Esophagus squamous epithelium (tissue), 5 donors: ENCODE data around the gene PTPN1. TPM values are rescaled to one million over a fixed set of nuclear protein-coding genes. Genes with fewer than 3 reads are reported as not detected.
"Not testable (repeated sequence)": the region's sequence is repeated elsewhere in the genome, so short reads cannot be mapped to it uniquely, and the experiment has no call there.

Experiments used
- DNase-seq: peaks from one replicate; lab custom pipeline; 2025; lab: John Stamatoyannopoulos, UW
- H3K27ac ChIP-seq, 4 donors: fragments of 200-600 bp; sonication (generic); one replicate each; pipeline ENCODE4 v1.5.1; 2016 to 2019; ENCODE audit warnings: mild to moderate bottlenecking in 1 of 4
- H3K27me3 ChIP-seq, 4 donors: fragments of 200-600 bp; sonication (generic); 1 replicate in 3 of 4; 2 replicates in 1 of 4; pipeline versions ENCODE4 v1.5.1 to v1.6.0; 2017 to 2021; ENCODE audit warnings: antibody characterized with exemption in 1 of 4
- H3K36me3 ChIP-seq, 3 donors: fragments of 200-600 bp; sonication (generic); one replicate each; pipeline ENCODE4 v1.5.1; 2016 to 2019
- H3K4me1 ChIP-seq, 3 donors: fragments of 200-600 bp; sonication (generic); one replicate each; pipeline ENCODE4 v1.5.1; 2017 to 2019
- H3K4me3 ChIP-seq, 4 donors: fragments of 200-600 bp; sonication (generic); 1 replicate in 3 of 4; 2 replicates in 1 of 4; pipeline ENCODE4 v1.5.1; 2016 to 2019; ENCODE audit warnings: mild to moderate bottlenecking in 2 of 4, moderate library complexity in 1 of 4
- H3K9me3 ChIP-seq, 3 donors: fragments of 200-600 bp; sonication (generic); one replicate each; pipeline ENCODE4 v1.5.1; 2016 to 2019
- CTCF ChIP-seq, 6 experiments: fragments of 450-650 bp in 4 of 6; fragments of 200-600 bp in 2 of 6; sonication (generic) in 2 of 6; IDR thresholded peaks; one replicate each; pipeline ENCODE4 v1.5.1; 2016 to 2019; ENCODE audit warnings: antibody characterized with exemption in 6 of 6, mild to moderate bottlenecking in 4 of 6, moderate library complexity in 4 of 6
- POLR2A ChIP-seq, 4 donors: fragments of 450-650 bp; IDR thresholded peaks; one replicate each; pipeline ENCODE4 v1.6.1; 2017; ENCODE audit warnings: antibody characterized with exemption in 4 of 4, mild to moderate bottlenecking in 4 of 4, moderate library complexity in 3 of 4
- WGBS, 2 donors: methylation state at CpG; one replicate each; pipeline ENCODE4 v1.1.5; 2018; 5-methylcytosine and 5-hydroxymethylcytosine counted together
- intact Hi-C: fragments of 100-400 bp; cut with DNase I; formaldehyde crosslinking; loops from one replicate; pipeline ENCODE4 v1.15.0; 2022
- total RNA-seq, 4 donors: library from RNA; depleted of rRNA; stranded (reverse); fragments of >200 nt; gene quantifications; one replicate each; pipeline ENCODE4 v1.1.0, GENCODE V29; 2016
- donor health status: DM: yes; HTN: yes; CAD: no.

Gene PTPN1
- total RNA-seq, 4 donors from 2014 or later, result 23.6 to 30.6 (median 29.0) TPM

- Histone ChIP-seq H3K27me3 (no peaks in the 10 kb centered on the region), H3K9me3 (no peaks in the 10 kb centered on the region), H3K4me3 (no peak overlapping the region), H3K4me1 (peaks cover 2 to 10% (median 8%) of the 10 kb centered on the region in 3 donors), H3K27ac (no peak overlapping the region), H3K36me3 (no peaks in the 10 kb centered on the region)
- intact Hi-C loops, result no loop called here
- TF ChIP-seq POLR2A (IDR thresholded peaks at IDR 0.05), result no peak
- DNase-seq, result no peak
- 74 to 83% methylated on average over 4 of the region's 4 CpGs for WGBS, 2 donors
Observed at GRCh38 chr20:50469176-50469723, 40.9 kb upstream of the PTPN1 start.

- WGBS, 2 donors, result 92 to 95% methylated on average over 2 of the region's 2 CpGs
- H3K27ac ChIP-seq, result no peak overlapping the region
- no peaks in the 10 kb centered on the region for H3K27me3 ChIP-seq
- peaks cover 0 to 11% (median 6%) of the 10 kb centered on the region in 3 donors for H3K4me1 ChIP-seq
- TF ChIP-seq POLR2A (IDR thresholded peaks at IDR 0.05) (no peak), CTCF (IDR thresholded peaks at IDR 0.05) (no peak)
- H3K36me3 ChIP-seq, result no peaks in the 10 kb centered on the region
- no peak for DNase-seq
- no peaks in the 10 kb centered on the region for H3K9me3 ChIP-seq
- intact Hi-C loops, result no loop called here
- H3K4me3 ChIP-seq, result no peak overlapping the region
Observed at GRCh38 chr20:50469796-50470195, 40.4 kb upstream of the PTPN1 start.

- no peak for TF ChIP-seq POLR2A (IDR thresholded peaks at IDR 0.05)
- no peak for TF ChIP-seq CTCF (IDR thresholded peaks at IDR 0.05)
- 67 to 76% methylated on average over 4 of the region's 4 CpGs for WGBS, 2 donors
Observed at GRCh38 chr20:50470264-50470858, 39.8 kb upstream of the PTPN1 start.

GRCh38 chr20:50471231-50471630 lies 39.0 kb upstream of the PTPN1 start:
- no peaks in the 10 kb centered on the region for H3K27me3 ChIP-seq
- no peaks in the 10 kb centered on the region for H3K36me3 ChIP-seq
- DNase-seq, result no peak
- no peaks in the 10 kb centered on the region for H3K9me3 ChIP-seq
- intact Hi-C loops, result no loop called here
- H3K4me3 ChIP-seq, result no peak overlapping the region
- 12 to 35% methylated on average over 1 of the region's 1 CpG for WGBS, 2 donors
- TF ChIP-seq CTCF (IDR thresholded peaks at IDR 0.05) (no peak), POLR2A (IDR thresholded peaks at IDR 0.05) (no peak)
- H3K4me1 ChIP-seq, result peaks cover 13 to 23% (median 17%) of the 10 kb centered on the region in 3 donors
- H3K27ac ChIP-seq, result no peak overlapping the region

More at GRCh38 chr20:50470264-50470858, 39.8 kb upstream of the PTPN1 start:
- no peaks in the 10 kb centered on the region for H3K27me3 ChIP-seq
- no peak for DNase-seq
- no peak overlapping the region for H3K27ac ChIP-seq
- H3K36me3 ChIP-seq, result no peaks in the 10 kb centered on the region
- H3K4me1 ChIP-seq, result peaks cover 4 to 16% (median 12%) of the 10 kb centered on the region in 3 donors
- no peak overlapping the region for H3K4me3 ChIP-seq
- intact Hi-C loops, result no loop called here
- no peaks in the 10 kb centered on the region for H3K9me3 ChIP-seq

GRCh38 chr20:50472693-50473664 lies 37.2 kb upstream of the PTPN1 start:
- DNase-seq, result no peak
- intact Hi-C loops, result no loop called here
- Histone ChIP-seq H3K36me3 (no peaks in the 10 kb centered on the region), H3K4me1 (peaks cover 13 to 28% (median 17%) of the 10 kb centered on the region in 3 donors), H3K9me3 (no peaks in the 10 kb centered on the region), H3K27ac (no peak overlapping the region), H3K4me3 (no peak overlapping the region), H3K27me3 (no peaks in the 10 kb centered on the region)
- WGBS, 2 donors, result 90 to 92% methylated on average over 12 of the region's 12 CpGs
- no peak for TF ChIP-seq CTCF (IDR thresholded peaks at IDR 0.05)
- no peak for TF ChIP-seq POLR2A (IDR thresholded peaks at IDR 0.05)

GRCh38 chr20:50474356-50474755 lies 35.8 kb upstream of the PTPN1 start:
- DNase-seq, H3K27me3 ChIP-seq, intact Hi-C loops, H3K36me3 ChIP-seq, H3K9me3 ChIP-seq, H3K4me3 ChIP-seq, H3K27ac ChIP-seq: not testable (repeated sequence)
- peaks cover 19 to 39% (median 19%) of the 10 kb centered on the region in 3 donors for H3K4me1 ChIP-seq
- 90 to 92% methylated on average over 5 of the region's 5 CpGs for WGBS, 2 donors
